Activated CD4-positive, alpha-beta T cell treated with anti-CD3 and anti-CD28 coated beads for 1 hour (primary cell): ENCODE data around the gene EIF3D.

Experiments used
- DNase-seq: peaks from one replicate; pipeline ENCODE4 v3.0.0-alpha.2; 2020

Gene EIF3D

GRCh38 chr22:36505998-36506635 is 22.8 kb downstream of the EIF3D start:
- DNase-seq: no peak

- no peak for DNase-seq
Measured at GRCh38 chr22:36497910-36498665, 30.9 kb downstream of the EIF3D start.

- no peak for DNase-seq
Measured at GRCh38 chr22:36493690-36494110, 35.3 kb downstream of the EIF3D start.

- DNase-seq: no peak
Measured at GRCh38 chr22:36492109-36492508, 36.9 kb downstream of the EIF3D start.

GRCh38 chr22:36491155-36491554 is 37.8 kb downstream of the EIF3D start:
- DNase-seq: no peak

GRCh38 chr22:36486619-36487384 is 42.2 kb downstream of the EIF3D start:
- DNase-seq: peak; percentile 51

GRCh38 chr22:36481393-36482168 is 47.4 kb downstream of the EIF3D start, which contains the start of gene TXN2:
TSS of gene TXN2 (minus strand) at chr22:36481640. CDS start at chr22:36480837, 803 bp downstream.
- peak; percentile 96 for DNase-seq

- no peak for DNase-seq
Measured at GRCh38 chr22:36480941-36481392, 48.0 kb downstream of the EIF3D start.

GRCh38 chr22:36478966-36479365 is 50.0 kb downstream of the EIF3D start:
- DNase-seq: no peak

- no peak for DNase-seq
Measured at GRCh38 chr22:36475341-36475740, 53.6 kb downstream of the EIF3D start.

- no peak for DNase-seq
Measured at GRCh38 chr22:36472689-36473088, 56.3 kb downstream of the EIF3D start.

- no peak for DNase-seq
Measured at GRCh38 chr22:36471341-36471821, 57.6 kb downstream of the EIF3D start.

- DNase-seq: no peak
Measured at GRCh38 chr22:36470994-36471331, 58.0 kb downstream of the EIF3D start.

- peak; percentile 77 for DNase-seq
Measured at GRCh38 chr22:36470162-36470993, 58.6 kb downstream of the EIF3D start.

GRCh38 chr22:36469094-36469710 is 59.8 kb downstream of the EIF3D start:
- no peak for DNase-seq

- no peak for DNase-seq
Measured at GRCh38 chr22:36467946-36468345, 61.0 kb downstream of the EIF3D start.

GRCh38 chr22:36467042-36467810 is 61.7 kb downstream of the EIF3D start:
- DNase-seq: no peak

- DNase-seq: no peak
Measured at GRCh38 chr22:36466258-36466657, 62.7 kb downstream of the EIF3D start.

GRCh38 chr22:36465232-36466021 is 63.5 kb downstream of the EIF3D start:
- no peak for DNase-seq
